Measurements from ENCODE around the gene DUSP28. TPM values are rescaled to one million over a fixed set of nuclear protein-coding genes. Genes with fewer than 3 reads are reported as not detected.
"Not testable (repeated sequence)": the region's sequence is repeated elsewhere in the genome, so short reads cannot be mapped to it uniquely, and the experiment has no call there.

The DUSP28 gene
- total RNA-seq, 1 experiment from 2014 or later, result 11.3 TPM

GRCh38 chr2:240563231-240563630 lies 3.1 kb downstream of the DUSP28 start:
- not testable (repeated sequence) for H3K4me3 ChIP-seq; H3K36me3 ChIP-seq; H3K9me3 ChIP-seq (replicated peaks); DNase-seq; H3K27ac ChIP-seq; H3K27me3 ChIP-seq
- H3K4me1 ChIP-seq, result peaks cover 25% of the 10 kb centered on the region

GRCh38 chr2:240563951-240564560 lies 3.9 kb downstream of the DUSP28 start:
- Histone ChIP-seq H3K27me3 (no peaks in the 10 kb centered on the region), H3K4me1 (peaks cover 25% of the 10 kb centered on the region), H3K9me3 (replicated peaks) (no peaks in the 10 kb centered on the region), H3K36me3 (no peaks in the 10 kb centered on the region), H3K27ac (no peak overlapping the region), H3K4me3 (no peak overlapping the region)
- DNase-seq, result no peak

- H3K27ac ChIP-seq, result no peak overlapping the region
- no peaks in the 10 kb centered on the region for H3K9me3 ChIP-seq (replicated peaks)
- H3K36me3 ChIP-seq, result no peaks in the 10 kb centered on the region
- DNase-seq, result no peak
- peaks cover 29% of the 10 kb centered on the region for H3K4me1 ChIP-seq
- no peaks in the 10 kb centered on the region for H3K27me3 ChIP-seq
- H3K4me3 ChIP-seq, result no peak overlapping the region
Measured at GRCh38 chr2:240564561-240565332, 4.6 kb downstream of the DUSP28 start.

DNA sequence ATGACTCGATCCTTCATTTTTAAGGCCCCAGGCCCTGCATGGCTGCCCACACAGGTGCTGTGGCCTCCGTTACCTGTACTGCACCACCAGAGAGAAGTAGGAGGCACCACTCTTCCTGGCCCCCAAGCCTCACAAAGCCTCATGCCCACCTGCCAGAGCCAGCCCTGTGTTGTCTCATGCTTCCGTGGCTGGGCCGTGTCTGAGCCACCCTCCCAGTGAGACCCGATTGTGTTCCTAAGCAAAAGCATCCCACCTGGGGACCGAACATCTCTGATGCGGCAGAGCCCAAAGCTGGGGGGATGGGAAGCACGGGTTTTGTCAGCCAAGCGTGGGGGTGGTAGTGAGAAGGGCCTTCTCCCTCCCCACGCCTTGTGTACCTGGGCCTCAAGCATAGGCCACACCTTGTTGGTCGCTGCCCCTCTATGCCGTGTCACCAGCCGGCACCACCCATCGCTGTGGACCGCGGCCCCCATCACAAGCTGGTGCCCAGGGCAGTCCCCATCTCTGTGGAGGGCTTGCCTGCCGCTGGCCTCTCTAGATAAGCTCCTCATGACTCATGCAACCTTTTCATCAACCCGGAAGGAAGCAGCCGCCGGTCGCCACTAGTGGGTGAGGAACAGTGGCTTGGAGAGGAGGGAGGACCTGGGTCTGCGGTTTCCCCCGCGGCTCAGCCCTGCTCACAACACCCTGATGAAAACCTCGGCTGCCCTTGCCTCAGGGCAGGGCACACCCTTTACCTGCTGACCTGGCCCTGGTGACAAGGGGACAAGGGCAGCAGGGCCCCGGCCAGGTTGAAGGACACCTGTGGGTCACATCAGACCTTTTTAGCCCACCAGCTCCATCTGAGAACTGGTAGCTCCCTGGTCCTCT lies 5.4 kb downstream of the DUSP28 start:
- Histone ChIP-seq H3K9me3 (replicated peaks) (no peaks in the 10 kb centered on the region), H3K4me1 (peaks cover 31% of the 10 kb centered on the region), H3K27me3 (no peaks in the 10 kb centered on the region), H3K4me3 (peak overlapping the region; percentile 46), H3K27ac (peak overlapping the region; percentile 53), H3K36me3 (no peaks in the 10 kb centered on the region)
- DNase-seq, result peak; percentile 92

DNA sequence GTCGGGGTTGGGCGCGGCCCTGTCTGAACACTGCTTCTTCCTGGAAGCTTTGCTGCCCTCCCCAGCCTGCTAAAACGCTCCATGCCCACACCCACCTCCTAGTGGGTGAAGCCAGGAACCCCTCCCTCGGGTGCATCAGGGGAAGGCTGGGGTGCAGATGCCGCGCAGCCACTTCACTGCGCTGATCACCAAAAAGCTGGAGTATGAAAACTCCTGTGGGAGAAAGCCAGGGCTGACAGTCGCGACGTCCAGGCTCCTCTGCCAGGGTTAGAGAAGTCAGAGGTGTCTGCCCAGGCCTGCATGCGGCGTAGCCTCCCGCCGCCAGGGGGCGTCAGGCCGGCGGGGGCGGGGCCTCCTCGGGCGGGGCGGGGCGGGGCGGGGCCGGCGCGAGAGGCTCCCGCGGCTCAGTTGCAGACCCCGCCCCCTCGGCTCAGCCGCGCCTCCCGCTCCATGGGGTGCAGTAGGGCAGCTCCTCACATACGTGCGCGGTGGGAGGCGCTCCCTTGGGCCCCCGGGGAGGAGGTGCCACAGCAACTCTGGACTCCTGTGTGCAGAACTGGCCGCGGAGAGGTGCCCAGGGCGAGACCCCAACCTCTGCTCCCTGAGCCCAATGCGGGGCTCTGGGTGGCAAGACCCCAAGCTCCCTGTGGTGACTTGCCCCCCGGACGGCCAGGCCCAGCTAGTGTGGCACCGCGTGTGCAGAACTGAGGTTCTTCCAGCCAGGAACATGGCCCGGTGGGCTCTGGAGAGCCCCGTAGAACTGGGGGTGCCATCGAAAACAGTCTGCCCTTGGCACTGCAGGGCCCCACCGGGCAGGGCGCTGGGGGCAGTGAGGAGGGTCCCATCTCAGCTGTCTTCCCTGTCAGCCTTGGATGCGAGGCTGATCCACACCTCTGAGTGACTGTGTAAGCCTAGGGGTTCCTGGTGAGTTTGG lies 6.3 kb downstream of the DUSP28 start:
- peak overlapping the region; percentile 46 for H3K4me3 ChIP-seq
- H3K9me3 ChIP-seq (replicated peaks), result no peaks in the 10 kb centered on the region
- no peaks in the 10 kb centered on the region for H3K36me3 ChIP-seq
- no peaks in the 10 kb centered on the region for H3K27me3 ChIP-seq
- DNase-seq, result peak; percentile 91
- H3K4me1 ChIP-seq, result peaks cover 31% of the 10 kb centered on the region
- peak overlapping the region; percentile 53 for H3K27ac ChIP-seq

GRCh38 chr2:240567137-240567871 lies 7.1 kb downstream of the DUSP28 start:
- no peaks in the 10 kb centered on the region for H3K36me3 ChIP-seq
- peaks cover 31% of the 10 kb centered on the region for H3K4me1 ChIP-seq
- no peaks in the 10 kb centered on the region for H3K27me3 ChIP-seq
- H3K27ac ChIP-seq, result no peak overlapping the region
- H3K9me3 ChIP-seq (replicated peaks), result no peaks in the 10 kb centered on the region
- H3K4me3 ChIP-seq, result peak overlapping the region; percentile 63
- DNase-seq, result peak in 1 of 2 experiments; percentile 11

- Histone ChIP-seq H3K36me3 (no peaks in the 10 kb centered on the region), H3K9me3 (replicated peaks) (no peaks in the 10 kb centered on the region), H3K4me1 (peaks cover 31% of the 10 kb centered on the region), H3K27ac (no peak within 1 kb of the TSS), H3K4me3 (peak within 1 kb of the TSS; percentile 63), H3K27me3 (no peaks in the 10 kb centered on the region)
- peak; percentile 30 to 47 for DNase-seq
Measured at GRCh38 chr2:240567872-240568677, 7.9 kb downstream of the DUSP28 start, which contains the start of gene RNPEPL1. Gene RNPEPL1, plus strand, starts transcription at chr2:240568484. Its CDS starts 103 bp downstream, at chr2:240568587.

DNA sequence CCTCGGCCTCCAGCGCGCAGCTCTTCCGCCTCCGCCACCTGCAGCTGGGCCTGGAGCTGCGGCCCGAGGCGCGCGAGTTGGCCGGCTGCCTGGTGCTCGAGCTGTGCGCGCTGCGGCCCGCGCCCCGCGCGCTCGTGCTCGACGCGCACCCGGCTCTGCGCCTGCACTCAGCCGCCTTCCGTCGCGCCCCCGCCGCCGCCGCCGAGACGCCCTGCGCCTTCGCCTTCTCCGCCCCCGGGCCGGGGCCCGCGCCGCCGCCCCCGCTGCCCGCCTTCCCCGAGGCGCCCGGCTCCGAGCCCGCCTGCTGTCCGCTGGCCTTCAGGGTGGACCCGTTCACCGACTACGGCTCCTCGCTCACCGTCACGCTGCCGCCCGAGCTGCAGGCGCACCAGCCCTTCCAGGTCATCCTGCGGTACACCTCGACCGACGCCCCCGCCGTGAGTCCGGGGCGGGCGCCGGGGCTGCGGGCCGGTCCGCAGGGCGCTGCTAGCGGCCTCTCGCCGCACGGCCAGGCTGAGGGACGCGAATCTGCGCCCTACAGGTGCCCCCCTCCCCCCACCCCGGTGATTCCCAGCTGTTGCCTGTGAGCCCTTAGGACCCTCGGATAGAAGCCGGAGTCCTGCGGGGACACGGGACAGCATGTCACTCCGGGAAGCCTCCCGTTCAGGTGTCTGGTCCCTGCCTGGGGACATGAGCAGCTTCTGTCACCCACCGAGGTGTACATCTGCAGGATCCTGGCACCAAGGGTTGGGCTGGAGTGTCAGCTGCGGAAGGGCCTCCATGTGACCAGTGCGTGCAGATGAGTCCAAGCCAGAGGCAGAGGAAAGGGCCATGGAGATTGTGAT lies 8.7 kb downstream of the DUSP28 start:
- Histone ChIP-seq H3K4me3 (peak overlapping the region; percentile 53), H3K4me1 (peaks cover 31% of the 10 kb centered on the region), H3K27ac (no peak overlapping the region), H3K27me3 (no peaks in the 10 kb centered on the region), H3K36me3 (no peaks in the 10 kb centered on the region), H3K9me3 (replicated peaks) (no peaks in the 10 kb centered on the region)
- DNase-seq, result peak; percentile 32 to 58

GRCh38 chr2:240569523-240569997 lies 9.4 kb downstream of the DUSP28 start:
- H3K9me3 ChIP-seq (replicated peaks), result no peaks in the 10 kb centered on the region
- DNase-seq, result peak; percentile 48 to 59
- no peaks in the 10 kb centered on the region for H3K36me3 ChIP-seq
- H3K4me3 ChIP-seq, result no peak overlapping the region; the same call in 1 of the 2 replicates
- H3K27me3 ChIP-seq, result no peaks in the 10 kb centered on the region
- H3K27ac ChIP-seq, result no peak overlapping the region
- H3K4me1 ChIP-seq, result peaks cover 31% of the 10 kb centered on the region

DNA sequence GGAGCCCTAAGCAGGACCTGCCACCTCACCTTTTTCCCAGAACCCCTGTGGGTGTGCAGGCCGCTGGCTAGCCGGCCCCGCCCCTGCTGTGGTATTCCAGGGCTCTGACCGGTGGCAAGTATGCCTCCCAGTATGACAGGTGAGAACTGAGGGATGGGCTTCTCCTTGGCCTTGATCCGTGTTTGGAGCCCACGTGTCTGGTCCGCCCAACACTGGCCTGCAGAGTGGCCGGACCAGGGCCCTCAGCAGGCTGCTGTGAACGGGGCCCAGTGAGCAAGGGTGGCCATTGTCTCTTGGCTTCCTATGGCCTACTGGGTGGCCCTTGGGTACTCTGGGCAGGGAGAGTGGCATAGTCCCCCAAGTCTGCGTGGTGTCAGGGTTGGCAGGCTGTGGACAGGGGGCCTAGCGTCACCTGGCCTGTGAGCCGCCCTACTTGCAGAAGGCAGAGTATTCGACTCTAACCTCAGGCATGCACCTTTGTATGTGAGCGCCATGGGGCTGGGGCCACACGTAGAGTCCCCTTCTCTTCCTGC lies 9.9 kb downstream of the DUSP28 start:
- DNase-seq, result no peak
- H3K27me3 ChIP-seq, result no peaks in the 10 kb centered on the region
- H3K4me3 ChIP-seq, result no peak overlapping the region
- H3K36me3 ChIP-seq, result no peaks in the 10 kb centered on the region
- no peaks in the 10 kb centered on the region for H3K9me3 ChIP-seq (replicated peaks)
- no peak overlapping the region for H3K27ac ChIP-seq
- H3K4me1 ChIP-seq, result peaks cover 30% of the 10 kb centered on the region

DNA sequence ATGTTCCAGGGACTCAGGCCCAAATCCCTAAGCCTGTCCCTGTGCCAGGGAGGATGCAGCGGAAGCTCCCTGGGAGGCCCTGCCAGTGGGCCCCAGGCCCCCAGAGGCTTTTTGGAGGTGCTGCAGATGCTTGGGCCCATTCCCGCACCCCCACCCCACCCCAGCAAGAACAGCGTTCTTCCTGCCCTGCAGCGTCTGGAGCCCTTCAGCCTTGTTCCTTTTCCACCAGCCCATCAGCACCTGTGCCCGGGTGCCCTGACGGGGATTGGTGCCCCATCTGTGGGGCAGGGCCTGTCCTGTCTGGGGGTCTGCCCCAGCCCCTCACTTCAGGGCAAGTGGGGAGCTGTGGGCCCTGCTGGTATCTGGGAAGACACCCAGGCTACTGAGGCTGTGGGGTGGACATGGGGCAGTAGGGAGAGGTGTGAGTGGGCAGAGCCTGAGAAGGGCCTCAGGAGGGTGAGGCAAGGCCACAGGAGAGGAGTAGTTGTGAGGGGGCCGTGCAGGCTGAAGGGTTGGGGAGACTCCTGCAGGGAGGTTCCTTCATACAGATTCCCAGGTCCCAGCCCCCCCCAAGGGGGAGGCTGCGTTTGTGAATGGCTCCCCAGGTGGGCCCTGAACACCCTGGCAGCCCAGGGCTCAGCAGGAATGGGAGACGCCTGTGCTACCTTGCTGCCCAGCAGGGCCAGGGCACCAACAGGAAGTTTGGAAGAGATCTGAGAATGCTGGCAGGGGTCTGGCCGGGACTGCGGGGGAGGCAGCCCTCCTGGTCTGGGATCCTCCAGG lies 10.6 kb downstream of the DUSP28 start:
- peaks cover 24% of the 10 kb centered on the region for H3K4me1 ChIP-seq
- H3K27me3 ChIP-seq, result no peaks in the 10 kb centered on the region
- H3K4me3 ChIP-seq, result no peak overlapping the region
- no peaks in the 10 kb centered on the region for H3K9me3 ChIP-seq (replicated peaks)
- no peaks in the 10 kb centered on the region for H3K36me3 ChIP-seq
- no peak for DNase-seq
- H3K27ac ChIP-seq, result no peak overlapping the region
